ENCODE measurements around the gene MFRP.
A peak's percentile ranks its signal among the peaks of the same experiment; 100 is the strongest.

MFRP gene

DNA sequence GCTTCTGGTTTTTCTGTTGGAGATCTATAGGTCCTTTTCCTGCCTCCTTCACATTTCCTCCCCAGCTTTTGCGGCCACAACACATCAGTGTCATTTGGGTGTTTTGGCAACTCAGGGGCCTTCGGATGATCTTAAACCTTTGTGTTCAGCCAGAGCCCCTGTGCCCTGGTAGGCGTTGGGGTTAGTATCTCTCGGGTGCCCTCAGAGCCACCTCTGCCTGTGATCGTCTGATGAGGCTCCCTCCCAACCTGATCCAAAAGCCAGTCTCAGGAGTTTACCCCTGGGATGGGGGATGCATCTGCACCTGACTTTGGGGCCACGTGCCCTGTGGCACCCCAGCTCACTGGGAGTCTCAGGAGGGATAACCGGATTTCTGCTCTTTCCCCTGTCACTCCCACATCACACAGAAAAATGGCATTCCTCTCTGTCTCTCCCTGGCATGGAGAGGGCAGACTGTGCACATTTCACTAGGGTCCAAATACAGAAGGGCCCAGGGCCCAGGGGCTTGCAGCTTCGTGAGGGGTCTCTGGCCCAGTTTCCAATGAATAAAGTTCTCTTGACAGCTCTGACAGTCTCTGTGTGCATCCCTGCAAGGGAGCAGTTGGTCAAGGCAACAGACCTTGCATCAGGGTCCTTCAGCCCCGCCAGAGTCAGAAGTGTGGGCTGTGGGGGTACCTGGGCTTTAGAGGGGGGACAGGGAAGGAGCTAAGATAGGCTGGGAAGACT is 9.6 kb downstream of the MFRP start:
- no peak for DNase-seq

DNA sequence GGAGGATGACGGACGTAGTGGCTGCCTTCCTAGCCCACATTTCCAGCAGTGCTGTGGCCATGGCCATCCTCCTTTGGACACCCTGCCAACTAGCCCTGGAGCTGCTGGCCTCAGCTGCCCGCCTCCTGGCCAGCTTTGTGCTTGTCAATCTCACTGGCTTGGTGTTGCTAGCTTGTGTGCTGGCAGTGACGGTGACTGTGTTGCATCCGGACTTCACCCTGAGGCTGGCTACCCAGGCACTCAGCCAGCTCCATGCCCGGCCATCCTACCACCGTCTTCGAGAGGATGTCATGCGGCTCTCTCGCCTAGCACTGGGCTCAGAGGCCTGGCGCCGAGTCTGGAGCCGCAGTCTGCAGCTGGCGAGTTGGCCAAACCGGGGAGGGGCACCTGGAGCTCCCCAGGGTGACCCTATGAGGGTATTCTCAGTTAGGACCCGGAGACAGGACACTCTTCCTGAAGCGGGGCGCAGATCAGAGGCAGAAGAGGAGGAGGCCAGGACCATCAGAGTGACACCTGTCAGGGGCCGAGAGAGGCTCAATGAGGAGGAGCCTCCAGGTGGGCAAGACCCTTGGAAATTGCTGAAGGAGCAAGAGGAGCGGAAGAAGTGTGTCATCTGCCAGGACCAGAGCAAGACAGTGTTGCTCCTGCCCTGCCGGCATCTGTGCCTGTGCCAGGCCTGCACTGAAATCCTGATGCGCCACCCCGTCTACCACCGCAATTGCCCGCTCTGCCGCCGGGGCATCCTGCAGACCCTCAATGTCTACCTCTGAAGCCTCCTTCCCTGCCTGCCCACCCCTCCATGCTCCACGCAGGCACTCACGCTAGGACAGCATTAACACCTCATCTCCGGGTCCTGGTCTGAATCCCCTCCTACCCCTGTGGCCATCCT is 10.6 kb downstream of the MFRP start:
- DNase-seq = no peak

DNA sequence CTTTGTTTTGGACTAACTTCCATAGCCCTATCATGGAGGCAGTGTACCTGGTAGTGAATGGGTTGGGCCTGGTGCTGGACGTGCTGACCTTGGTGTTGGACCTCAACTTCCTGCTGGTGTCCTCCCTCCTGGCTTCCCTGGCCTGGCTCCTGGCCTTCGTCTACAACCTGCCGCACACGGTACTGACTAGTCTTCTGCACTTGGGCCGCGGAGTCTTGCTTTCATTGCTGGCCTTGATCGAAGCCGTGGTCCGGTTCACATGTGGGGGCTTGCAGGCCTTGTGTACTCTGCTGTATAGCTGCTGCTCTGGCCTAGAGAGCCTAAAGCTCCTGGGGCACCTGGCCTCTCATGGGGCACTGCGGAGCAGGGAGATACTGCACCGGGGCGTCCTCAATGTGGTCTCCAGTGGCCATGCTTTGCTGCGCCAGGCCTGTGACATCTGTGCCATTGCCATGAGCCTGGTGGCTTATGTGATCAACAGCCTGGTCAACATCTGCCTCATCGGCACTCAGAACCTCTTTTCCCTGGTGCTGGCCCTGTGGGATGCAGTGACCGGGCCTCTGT is 11.3 kb downstream of the MFRP start:
- DNase-seq = no peak

- DNase-seq = peak; percentile 95
These were observed 12.2 kb downstream of the MFRP start, which contains the start of gene RNF26 for GRCh38 chr11:119334174-119334930. TSS of gene RNF26 (plus strand) at chr11:119334527. CDS start at chr11:119335123, 596 bp downstream.

DNA sequence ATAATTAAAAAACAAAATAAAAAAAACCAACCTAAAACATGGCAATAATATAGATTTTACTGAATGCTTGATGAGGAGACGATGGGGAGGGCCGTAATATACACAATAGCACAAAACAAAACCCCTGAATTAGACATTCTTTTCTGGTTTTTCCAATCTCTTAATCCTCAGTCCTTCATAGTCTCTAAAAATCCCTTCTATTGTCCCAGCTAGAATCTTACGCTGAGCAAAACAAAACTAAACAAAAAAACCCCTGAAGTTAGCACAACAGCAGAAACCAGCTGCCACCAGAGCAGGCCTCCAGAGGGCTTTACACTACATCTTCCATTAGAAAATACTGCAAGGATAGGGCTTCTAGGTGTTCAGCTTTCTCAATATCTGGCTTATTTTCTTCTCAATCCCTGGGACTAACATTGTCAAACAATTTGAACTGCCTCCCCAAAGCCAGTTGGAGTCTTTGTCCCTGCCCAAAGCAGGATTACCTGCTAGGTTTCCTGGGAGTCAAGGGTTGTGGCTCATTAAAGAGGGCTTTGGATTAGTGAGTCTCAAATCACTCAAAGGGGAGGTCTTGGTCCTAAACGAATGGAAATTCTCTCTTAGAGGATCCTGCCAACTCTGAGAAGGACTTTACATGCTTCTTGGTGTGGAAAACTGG is 14.3 kb downstream of the MFRP start:
- DNase-seq = no peak

GRCh38 chr11:119330237-119330636 is 16.3 kb downstream of the MFRP start:
- no peak for DNase-seq

DNA sequence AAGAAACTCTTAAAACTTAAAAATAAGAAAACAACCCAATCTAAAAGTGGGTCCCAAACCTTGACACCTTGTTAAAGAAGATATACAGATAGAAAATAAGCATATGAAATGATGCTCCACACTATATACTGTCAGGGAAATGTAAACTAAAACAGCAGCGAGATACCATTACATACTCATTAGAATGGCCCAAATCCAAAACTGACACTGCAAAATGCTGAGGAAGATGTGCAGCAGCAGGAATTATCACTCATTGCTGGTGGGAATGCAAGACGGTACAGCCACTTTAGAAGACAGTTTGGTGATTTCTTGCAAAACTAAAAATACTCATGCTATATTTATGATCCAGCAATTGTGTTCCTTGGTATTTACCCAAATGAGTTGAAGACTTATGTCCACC is 17.2 kb downstream of the MFRP start:
- no peak for DNase-seq

GRCh38 chr11:119324189-119324588 is 22.3 kb downstream of the MFRP start:
- DNase-seq = no peak

DNA sequence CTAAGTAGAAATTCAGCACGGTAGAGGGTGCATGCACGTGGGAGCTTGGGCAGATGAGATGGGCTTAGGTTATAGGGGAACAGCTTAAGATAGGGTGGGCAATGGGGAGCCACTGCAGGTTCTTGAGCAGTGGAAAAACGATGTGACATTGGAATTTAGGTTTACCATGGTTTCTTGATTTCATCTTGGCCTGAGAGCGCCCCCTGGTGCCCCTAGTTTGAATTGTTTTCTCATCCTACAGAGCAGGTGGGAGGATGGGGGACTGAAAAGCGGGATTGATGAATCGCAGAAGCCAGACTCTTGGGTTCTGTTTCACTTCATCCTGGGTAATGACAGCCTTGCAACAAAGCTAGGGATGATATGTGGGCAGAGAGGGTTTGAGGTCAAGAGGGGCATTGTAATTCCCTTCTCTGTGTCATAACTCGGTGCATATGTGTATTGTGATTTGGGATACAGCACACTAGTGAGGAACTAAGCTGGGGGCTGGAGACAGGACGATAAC is 22.9 kb downstream of the MFRP start:
- peak; percentile 62 for DNase-seq

- DNase-seq = no peak
These were observed 23.5 kb downstream of the MFRP start for GRCh38 chr11:119322921-119323531.

- DNase-seq = no peak
These were observed 24.2 kb downstream of the MFRP start for GRCh38 chr11:119322360-119322739.

DNA sequence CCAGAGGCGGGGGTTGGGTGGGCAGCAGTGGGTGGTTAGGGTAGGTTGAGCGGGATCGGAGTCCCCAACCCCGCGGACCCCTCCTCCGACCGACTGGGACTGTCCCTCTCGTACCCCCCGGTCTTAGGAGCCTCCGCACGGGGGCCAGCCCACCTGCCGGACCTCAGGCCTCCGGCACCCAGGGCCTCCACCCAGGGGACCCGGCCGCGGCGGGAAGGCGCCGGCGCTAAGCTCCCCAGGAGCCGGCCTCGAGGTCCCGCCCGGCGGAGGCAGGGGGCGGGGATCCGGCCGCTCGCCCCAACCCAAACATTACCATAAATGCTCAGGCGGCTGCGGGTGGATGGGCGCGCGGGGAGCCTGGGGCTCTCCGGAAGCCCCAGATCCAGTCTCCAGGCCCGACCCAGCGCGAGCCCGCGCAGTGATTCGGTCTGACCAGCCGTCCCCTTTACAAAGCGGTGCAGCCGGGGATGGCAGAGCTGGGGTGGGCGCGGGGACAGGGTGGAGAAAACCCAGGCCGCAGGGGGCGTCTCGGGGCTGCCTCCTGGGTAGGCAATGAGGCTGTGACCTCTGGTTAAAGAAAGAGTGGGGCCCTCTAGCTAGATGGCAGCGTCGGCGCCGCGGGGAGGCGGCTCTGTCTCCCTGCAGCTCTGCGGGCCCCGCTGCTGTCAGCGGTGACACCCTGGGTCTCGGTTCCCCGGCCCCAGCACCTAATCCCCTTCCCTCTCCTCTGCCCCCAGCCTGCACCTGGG is 25.6 kb downstream of the MFRP start:
- no peak for DNase-seq

DNA sequence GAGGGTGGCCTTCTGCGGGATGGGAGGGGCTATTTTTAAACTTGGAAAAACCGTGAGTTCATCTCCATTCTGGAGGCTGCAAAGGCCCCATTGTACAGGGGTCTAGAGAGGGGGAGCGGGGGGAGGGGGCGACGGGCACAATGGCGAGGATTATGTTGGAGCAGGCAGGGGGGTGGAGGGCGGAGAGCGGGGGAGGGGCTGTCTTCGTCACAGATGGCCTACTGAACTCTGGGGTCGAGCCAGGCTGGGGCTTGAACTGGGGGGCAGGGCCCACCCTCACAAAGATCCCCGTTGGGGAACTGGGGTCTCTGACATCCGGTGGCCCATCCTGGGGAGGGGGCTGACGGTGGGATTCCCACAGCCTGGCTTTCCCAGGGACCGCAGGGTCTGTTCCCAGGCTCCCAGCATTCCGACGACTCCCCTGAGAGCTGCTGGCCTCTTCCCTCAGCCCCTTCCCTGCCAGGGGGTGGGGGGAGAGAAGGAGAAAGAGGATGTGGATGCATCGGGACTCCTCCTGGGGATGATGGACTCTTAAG is 26.2 kb downstream of the MFRP start:
- no peak for DNase-seq

DNA sequence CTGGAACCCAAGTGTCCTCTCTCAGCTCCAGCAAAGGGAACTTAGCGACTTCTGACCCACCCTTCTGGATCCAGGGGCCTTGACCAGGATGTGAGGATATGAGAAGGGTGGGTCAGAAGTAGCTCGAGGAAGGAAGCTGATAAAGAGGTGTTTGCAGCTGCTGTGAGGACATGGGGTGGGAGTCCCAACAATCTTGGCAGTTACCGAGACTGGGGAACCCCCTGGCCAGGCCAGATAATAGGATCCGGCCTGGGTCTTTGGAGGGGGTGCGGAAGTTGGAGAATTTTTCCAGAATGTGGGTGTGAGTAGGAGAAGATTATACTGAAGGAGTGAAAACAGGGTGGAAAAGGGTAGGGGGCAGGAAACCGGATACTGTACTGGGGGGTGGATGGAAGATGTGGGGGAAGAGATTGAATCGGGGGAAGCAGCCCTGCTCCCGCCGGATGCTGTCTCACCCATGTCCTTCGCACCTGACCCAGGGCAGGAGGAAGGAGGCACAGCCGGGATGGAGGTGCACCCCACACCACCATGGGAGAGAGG is 26.7 kb downstream of the MFRP start:
- DNase-seq = no peak

- DNase-seq = no peak
These were observed 27.3 kb downstream of the MFRP start for GRCh38 chr11:119319136-119319699.

DNA sequence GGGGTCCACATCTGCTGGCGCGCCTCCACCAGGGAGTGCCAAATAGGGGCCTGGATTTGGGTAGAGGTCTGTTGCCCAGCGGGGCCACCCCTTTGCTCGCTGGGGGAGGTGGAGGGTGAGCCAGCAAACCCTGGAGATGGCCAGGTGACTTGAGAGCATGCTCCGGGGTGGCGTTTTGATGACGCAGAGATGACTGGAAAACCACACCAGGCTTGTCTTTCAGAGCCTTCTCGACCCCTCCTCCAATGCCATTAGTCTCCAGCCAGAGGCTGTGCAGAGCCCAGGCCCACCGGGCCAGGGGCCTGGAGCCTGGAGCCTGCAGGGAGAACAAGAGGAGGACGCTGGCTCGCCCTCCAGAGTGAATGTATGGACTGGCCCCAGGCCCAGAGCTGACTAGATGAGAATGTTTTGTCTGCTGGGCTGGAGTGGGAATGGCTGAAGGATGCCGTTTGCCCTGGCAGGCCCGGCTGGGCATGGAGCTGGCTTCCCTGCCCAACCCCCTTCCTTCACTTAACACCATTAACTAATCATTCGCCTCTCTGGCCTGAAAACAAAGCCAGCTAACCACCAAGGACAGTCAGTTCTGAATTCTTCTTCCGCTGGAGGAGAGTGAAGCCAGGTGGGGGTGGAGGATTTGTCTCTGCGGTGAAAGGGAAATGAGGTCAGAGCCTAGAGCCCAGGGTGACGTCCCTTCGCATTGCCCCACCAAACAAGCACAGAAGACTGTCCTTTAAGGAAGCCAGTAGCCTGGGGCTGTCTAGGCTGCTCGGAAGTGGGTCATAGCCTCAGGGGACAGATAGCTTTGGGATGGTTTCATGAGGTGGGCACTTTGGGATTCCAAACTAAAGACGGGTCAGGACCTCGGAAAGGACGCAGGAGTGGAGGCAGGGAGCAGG is 28.0 kb downstream of the MFRP start:
- no peak for DNase-seq

GRCh38 chr11:119317592-119318239 is 28.8 kb downstream of the MFRP start:
- DNase-seq = no peak
